ENCODE data around the gene TRIM75.
"Not testable (repeated sequence)": the region's sequence is repeated elsewhere in the genome, so short reads cannot be mapped to it uniquely, and the experiment has no call there.

Gene TRIM75

GRCh38 chr4:165053645-165054044, at the start of gene TRIM75:
TSS of gene TRIM75 (plus strand) at chr4:165053866. CDS start at chr4:165059148, 5,282 bp downstream.
- no peak for DNase-seq

GRCh38 chr4:165005352-165005925, 48.2 kb upstream of the TRIM75 start:
- no peak for DNase-seq

- DNase-seq: no peak
These were observed 47.2 kb upstream of the TRIM75 start for GRCh38 chr4:165006456-165006855.

GRCh38 chr4:165006886-165007285, 46.8 kb upstream of the TRIM75 start:
- DNase-seq: no peak

- DNase-seq: peak; percentile 83
These were observed 44.0 kb upstream of the TRIM75 start for GRCh38 chr4:165009493-165010227.

GRCh38 chr4:165010487-165010886, 43.2 kb upstream of the TRIM75 start:
- no peak for DNase-seq

GRCh38 chr4:165010991-165011390, 42.7 kb upstream of the TRIM75 start:
- no peak for DNase-seq

GRCh38 chr4:165011403-165011802, 42.3 kb upstream of the TRIM75 start:
- DNase-seq: no peak

GRCh38 chr4:165013691-165014090, 40.0 kb upstream of the TRIM75 start:
- no peak for DNase-seq

GRCh38 chr4:165016971-165017370, 36.7 kb upstream of the TRIM75 start:
- peak; percentile 49 for DNase-seq

GRCh38 chr4:165019995-165020394, 33.7 kb upstream of the TRIM75 start:
- DNase-seq: not testable (repeated sequence)

- DNase-seq: not testable (repeated sequence)
These were observed 27.9 kb upstream of the TRIM75 start for GRCh38 chr4:165025782-165026181.

- DNase-seq: no peak
These were observed 25.8 kb upstream of the TRIM75 start for GRCh38 chr4:165027762-165028402.

GRCh38 chr4:165031436-165032211, 22.0 kb upstream of the TRIM75 start, which contains the start of gene TRIM60:
TSS of gene TRIM60 (plus strand) at chr4:165031999. CDS start at chr4:165040073, 8,074 bp downstream.
- DNase-seq: no peak

GRCh38 chr4:165048170-165048569, 5.5 kb upstream of the TRIM75 start:
- no peak for DNase-seq

- no peak for DNase-seq
These were observed 1.0 kb upstream of the TRIM75 start for GRCh38 chr4:165052627-165053026.

- no peak for DNase-seq
These were observed 1.9 kb downstream of the TRIM75 start for GRCh38 chr4:165055601-165056000.

- no peak for DNase-seq
These were observed 5.0 kb downstream of the TRIM75 start for GRCh38 chr4:165058666-165059065.

GRCh38 chr4:165059386-165059785, 5.7 kb downstream of the TRIM75 start:
- DNase-seq: no peak

GRCh38 chr4:165060938-165061337, 7.3 kb downstream of the TRIM75 start:
- DNase-seq: no peak

- DNase-seq: no peak
These were observed 16.9 kb downstream of the TRIM75 start for GRCh38 chr4:165070560-165070959.

GRCh38 chr4:165073346-165073745, 19.7 kb downstream of the TRIM75 start:
- not testable (repeated sequence) for DNase-seq

- no peak for DNase-seq
These were observed 23.4 kb downstream of the TRIM75 start for GRCh38 chr4:165077034-165077578.
